T-helper 17 cell (primary cell): ENCODE measurements around the gene PLP2. TPM values are rescaled to one million over a fixed set of nuclear protein-coding genes. Genes with fewer than 3 reads are reported as not detected.
"Not testable (repeated sequence)": the region's sequence is repeated elsewhere in the genome, so short reads cannot be mapped to it uniquely, and the experiment has no call there.

ENCODE experiments used
- ATAC-seq: fragments of 150-1000 bp; cut with Tn5 transposase; 2 replicates; pipeline ENCODE4 v1.10.0; 2021; ENCODE audit warnings: mild to moderate bottlenecking, moderate library complexity
- DNase-seq, 3 donors: peaks; one replicate each; pipeline versions ENCODE4 v3.0.0 to v3.0.0-alpha.2; 2020 to 2021
- H3K9me3 ChIP-seq: one replicate; pipeline ENCODE4 v1.7.0; 2013; ENCODE audit warnings: low read length, mild to moderate bottlenecking; ENCODE audit not compliant: control insufficient read depth, poor library complexity, severe bottlenecking
- H3K27ac Mint-ChIP-seq: one replicate; pipeline ENCODE4 v1.8.0; 2022; ENCODE audit warnings: mild to moderate bottlenecking, moderate library complexity, mixed read lengths
- H3K27me3 Mint-ChIP-seq: one replicate; pipeline ENCODE4 v1.8.0; 2022; ENCODE audit warnings: mixed read lengths
- H3K36me3 Mint-ChIP-seq: one replicate; pipeline ENCODE4 v1.8.0; 2022; ENCODE audit warnings: low read depth, mixed read lengths
- H3K4me1 Mint-ChIP-seq: one replicate; pipeline ENCODE4 v1.8.0; 2022; ENCODE audit warnings: mild to moderate bottlenecking, mixed read lengths
- H3K4me3 Mint-ChIP-seq: one replicate; pipeline ENCODE4 v1.8.0; 2022; ENCODE audit warnings: mild to moderate bottlenecking, moderate library complexity, mixed read lengths
- total RNA-seq, 4 donors: library from RNA in 2 of 4; stranded (reverse) in 2 of 4; gene quantifications; one replicate each; pipeline ENCODE4 v1.2.3 and lab custom pipeline; 2022 to 2026

The PLP2 gene
- 100 to 1,000 TPM; 180 to 203 TPM for total RNA-seq
- total RNA-seq (lab: John Stamatoyannopoulos, UW): 133 to 167 reads per million in 2 donors

GRCh38 chrX:49171752-49172279 is at the start of gene PLP2:
PLP2 (plus strand) TSS chrX:49171898; CDS start chrX:49172001, 103 bp downstream.
- peaks cover 18% of the 10 kb centered on the region for H3K4me1 Mint-ChIP-seq
- H3K27ac Mint-ChIP-seq: peak within 1 kb of the TSS; percentile 71
- H3K27me3 Mint-ChIP-seq: no peaks in the 10 kb centered on the region
- ATAC-seq: peak; percentile 50
- H3K36me3 Mint-ChIP-seq: no peaks in the 10 kb centered on the region
- H3K9me3 ChIP-seq: no peaks in the 10 kb centered on the region
- peak within 1 kb of the TSS; percentile 90 for H3K4me3 Mint-ChIP-seq
- DNase-seq: peak in 2 of 3 donors; percentile 63 to 69

GRCh38 chrX:49122499-49122898 is 49.2 kb upstream of the PLP2 start:
- H3K4me3 Mint-ChIP-seq: peak overlapping the region; percentile 96
- H3K9me3 ChIP-seq: no peaks in the 10 kb centered on the region
- H3K27me3 Mint-ChIP-seq: no peaks in the 10 kb centered on the region
- H3K36me3 Mint-ChIP-seq: peaks cover 6% of the 10 kb centered on the region
- ATAC-seq (no peak), DNase-seq (no peak)
- peak overlapping the region; percentile 100 for H3K27ac Mint-ChIP-seq
- peaks cover 25% of the 10 kb centered on the region for H3K4me1 Mint-ChIP-seq

- DNase-seq, H3K4me1 Mint-ChIP-seq, H3K27ac Mint-ChIP-seq, H3K4me3 Mint-ChIP-seq, H3K27me3 Mint-ChIP-seq, H3K9me3 ChIP-seq, H3K36me3 Mint-ChIP-seq, ATAC-seq: not testable (repeated sequence)
These were observed 43.9 kb upstream of the PLP2 start for GRCh38 chrX:49127742-49128258.

- no peaks in the 10 kb centered on the region for H3K27me3 Mint-ChIP-seq
- no peak overlapping the region for H3K4me3 Mint-ChIP-seq
- no peaks in the 10 kb centered on the region for H3K36me3 Mint-ChIP-seq
- no peaks in the 10 kb centered on the region for H3K4me1 Mint-ChIP-seq
- no peak overlapping the region for H3K27ac Mint-ChIP-seq
- no peak for DNase-seq
- H3K9me3 ChIP-seq: no peaks in the 10 kb centered on the region
- ATAC-seq: no peak
These were observed 42.3 kb upstream of the PLP2 start for GRCh38 chrX:49129427-49129826.

- not testable (repeated sequence) for DNase-seq, H3K4me1 Mint-ChIP-seq, H3K9me3 ChIP-seq, H3K36me3 Mint-ChIP-seq, ATAC-seq, H3K27me3 Mint-ChIP-seq, H3K27ac Mint-ChIP-seq, H3K4me3 Mint-ChIP-seq
These were observed 39.4 kb upstream of the PLP2 start for GRCh38 chrX:49132275-49132674.

GRCh38 chrX:49133759-49134158 is 37.9 kb upstream of the PLP2 start:
- no peaks in the 10 kb centered on the region for H3K9me3 ChIP-seq
- ATAC-seq: no peak
- Mint-ChIP-seq H3K4me3 (no peak overlapping the region), H3K27me3 (no peaks in the 10 kb centered on the region), H3K27ac (no peak overlapping the region), H3K4me1 (no peaks in the 10 kb centered on the region), H3K36me3 (no peaks in the 10 kb centered on the region)
- no peak for DNase-seq

- H3K4me1 Mint-ChIP-seq: no peaks in the 10 kb centered on the region
- no peak overlapping the region for H3K4me3 Mint-ChIP-seq
- no peaks in the 10 kb centered on the region for H3K27me3 Mint-ChIP-seq
- H3K9me3 ChIP-seq: no peaks in the 10 kb centered on the region
- no peaks in the 10 kb centered on the region for H3K36me3 Mint-ChIP-seq
- H3K27ac Mint-ChIP-seq: no peak overlapping the region
- ATAC-seq: no peak
- no peak for DNase-seq
These were observed 34.2 kb upstream of the PLP2 start for GRCh38 chrX:49137492-49137891.

GRCh38 chrX:49139713-49140112 is 32.0 kb upstream of the PLP2 start:
- DNase-seq (no peak), ATAC-seq (no peak)
- Mint-ChIP-seq H3K4me1 (no peaks in the 10 kb centered on the region), H3K36me3 (no peaks in the 10 kb centered on the region), H3K27ac (no peak overlapping the region), H3K27me3 (no peaks in the 10 kb centered on the region), H3K4me3 (no peak overlapping the region)
- H3K9me3 ChIP-seq: no peaks in the 10 kb centered on the region

GRCh38 chrX:49142264-49142663 is 29.4 kb upstream of the PLP2 start:
- not testable (repeated sequence) for H3K4me1 Mint-ChIP-seq, H3K27ac Mint-ChIP-seq, DNase-seq

GRCh38 chrX:49143154-49143553 is 28.5 kb upstream of the PLP2 start:
- not testable (repeated sequence) for H3K4me3 Mint-ChIP-seq, H3K9me3 ChIP-seq, H3K4me1 Mint-ChIP-seq, H3K27me3 Mint-ChIP-seq, ATAC-seq, H3K36me3 Mint-ChIP-seq, H3K27ac Mint-ChIP-seq, DNase-seq

More at GRCh38 chrX:49142264-49142663, 29.4 kb upstream of the PLP2 start:
- H3K27me3 Mint-ChIP-seq, H3K36me3 Mint-ChIP-seq, H3K9me3 ChIP-seq, ATAC-seq, H3K4me3 Mint-ChIP-seq: not testable (repeated sequence)

GRCh38 chrX:49147282-49147681 is 24.4 kb upstream of the PLP2 start:
- no peak overlapping the region for H3K4me3 Mint-ChIP-seq
- no peak for ATAC-seq
- H3K27ac Mint-ChIP-seq: no peak overlapping the region

GRCh38 chrX:49147936-49148335 is 23.8 kb upstream of the PLP2 start:
- H3K9me3 ChIP-seq: no peaks in the 10 kb centered on the region
- Mint-ChIP-seq H3K27ac (no peak overlapping the region), H3K36me3 (no peaks in the 10 kb centered on the region), H3K27me3 (no peaks in the 10 kb centered on the region), H3K4me3 (no peak overlapping the region), H3K4me1 (peaks cover 3% of the 10 kb centered on the region)
- ATAC-seq: no peak
- no peak for DNase-seq

More at GRCh38 chrX:49147282-49147681, 24.4 kb upstream of the PLP2 start:
- Mint-ChIP-seq H3K4me1 (peaks cover 3% of the 10 kb centered on the region), H3K27me3 (no peaks in the 10 kb centered on the region), H3K36me3 (no peaks in the 10 kb centered on the region)
- no peak for DNase-seq
- H3K9me3 ChIP-seq: no peaks in the 10 kb centered on the region

GRCh38 chrX:49148390-49149100 is 23.2 kb upstream of the PLP2 start:
- H3K27ac Mint-ChIP-seq, H3K4me1 Mint-ChIP-seq, H3K27me3 Mint-ChIP-seq, ATAC-seq, H3K36me3 Mint-ChIP-seq, DNase-seq, H3K4me3 Mint-ChIP-seq, H3K9me3 ChIP-seq: not testable (repeated sequence)

GRCh38 chrX:49149291-49149690 is 22.4 kb upstream of the PLP2 start:
- not testable (repeated sequence) for H3K4me3 Mint-ChIP-seq, H3K27me3 Mint-ChIP-seq, H3K36me3 Mint-ChIP-seq, ATAC-seq, H3K9me3 ChIP-seq, H3K4me1 Mint-ChIP-seq, DNase-seq, H3K27ac Mint-ChIP-seq
